T47D (cell line): ENCODE results near the gene GUCY1B1.

Experiments used
- DNase-seq, 2 experiments: peaks; one replicate each; pipeline versions ENCODE4 v3.0.0 to v3.0.0-alpha.2; 2011 to 2012; ENCODE audit warnings: low read depth in 1 of 2, low spot score in 1 of 2
- JUND ChIP-seq: IDR thresholded peaks from 2 replicates; pipeline ENCODE4 v1.6.1; 2012; ENCODE audit warnings: low read depth
- in situ Hi-C: cut with HindIII; loops from 2 replicates; pipeline ENCODE4 v1.10.0; 2016; ENCODE audit warnings: low sequenced_read_pairs, low pct_unique_long_range_greater_than_20kb

GUCY1B1 gene

GRCh38 chr4:155768370-155768769, 9.5 kb downstream of the GUCY1B1 start:
- DNase-seq: no peak
- TF ChIP-seq JUND: no peak
- in situ Hi-C loops: no loop called here

DNA sequence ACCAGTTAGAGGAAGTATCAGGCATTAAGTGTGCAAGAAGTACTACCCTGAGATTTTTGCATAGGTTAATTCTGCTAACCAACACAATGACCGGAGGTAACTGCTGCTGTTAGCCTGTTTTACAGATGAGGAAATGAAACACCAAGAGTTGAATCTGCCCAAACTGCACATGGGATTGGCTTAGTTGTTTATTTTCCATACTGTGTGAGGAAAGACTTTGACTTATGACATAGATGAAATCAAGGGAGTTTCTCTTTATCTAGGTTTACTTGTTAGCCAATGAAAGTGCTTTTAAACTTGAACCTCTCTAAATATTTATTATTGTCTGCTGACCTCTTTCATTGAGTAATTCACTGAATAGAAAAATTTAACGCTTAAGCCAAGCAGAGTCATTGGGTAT, 10.3 kb downstream of the GUCY1B1 start:
- in situ Hi-C loops: no loop called here
- DNase-seq: peak in 1 of 2 experiments; percentile 10
- TF ChIP-seq JUND: no peak

DNA sequence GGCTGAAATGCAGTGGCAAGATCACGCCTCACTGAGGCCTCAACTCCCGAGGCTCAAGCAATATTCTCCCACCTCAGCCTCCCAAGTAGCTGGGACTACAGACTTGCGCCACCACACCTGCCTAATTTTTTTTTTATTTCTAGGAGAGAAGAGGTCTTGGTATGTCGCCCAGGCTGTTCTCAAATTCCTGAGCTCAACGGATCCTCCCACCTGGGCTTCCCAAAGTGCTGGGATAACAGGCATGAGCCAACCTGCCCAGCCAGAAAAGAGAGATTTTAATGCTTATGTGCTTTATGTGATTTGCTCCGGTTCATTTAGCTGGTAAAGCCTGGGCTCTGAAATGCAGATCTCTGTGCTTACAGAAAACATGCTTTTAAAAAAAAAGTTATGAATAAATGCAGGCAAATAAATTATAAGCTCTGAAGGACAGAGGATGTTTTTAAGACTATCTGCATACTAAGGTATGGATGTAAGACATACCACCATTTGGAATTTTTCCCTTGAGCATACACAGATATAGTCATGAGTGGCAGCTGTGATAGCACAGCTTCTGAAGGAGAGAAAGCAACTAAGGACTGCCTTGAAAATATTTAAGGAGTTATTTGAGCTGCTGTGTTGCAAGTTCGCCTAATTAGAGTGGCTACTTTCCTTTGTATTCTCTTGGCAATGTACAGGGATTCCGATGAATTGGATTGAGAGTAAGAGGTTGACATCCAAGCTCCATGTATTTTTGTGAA, 13.8 kb downstream of the GUCY1B1 start:
- DNase-seq: no peak
- in situ Hi-C loops: no loop called here
- no peak for TF ChIP-seq JUND

GRCh38 chr4:155773196-155773800, 14.5 kb downstream of the GUCY1B1 start:
- no peak for TF ChIP-seq JUND
- DNase-seq: no peak
- in situ Hi-C loops: no loop called here

DNA sequence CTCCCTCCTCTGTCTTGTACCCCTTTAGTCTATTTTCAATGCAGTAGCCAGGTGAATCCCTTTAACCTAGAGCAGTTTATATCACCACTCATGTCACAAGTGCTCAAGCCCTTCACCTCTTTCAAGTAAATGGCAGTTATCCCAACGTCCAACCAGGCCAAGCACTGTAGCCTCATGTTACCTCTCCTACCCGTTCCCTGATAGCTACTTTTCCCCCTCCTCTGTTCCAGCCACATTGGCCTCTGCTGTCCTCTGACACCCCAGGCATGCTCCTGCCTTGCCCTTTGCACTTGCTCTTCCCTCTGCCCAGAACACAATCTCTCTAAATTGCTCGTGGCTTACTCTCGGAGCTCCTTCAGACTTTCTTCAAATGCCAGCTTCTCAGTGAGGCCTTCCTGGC, 15.2 kb downstream of the GUCY1B1 start:
- DNase-seq: no peak
- in situ Hi-C loops: no loop called here
- no peak for TF ChIP-seq JUND

DNA sequence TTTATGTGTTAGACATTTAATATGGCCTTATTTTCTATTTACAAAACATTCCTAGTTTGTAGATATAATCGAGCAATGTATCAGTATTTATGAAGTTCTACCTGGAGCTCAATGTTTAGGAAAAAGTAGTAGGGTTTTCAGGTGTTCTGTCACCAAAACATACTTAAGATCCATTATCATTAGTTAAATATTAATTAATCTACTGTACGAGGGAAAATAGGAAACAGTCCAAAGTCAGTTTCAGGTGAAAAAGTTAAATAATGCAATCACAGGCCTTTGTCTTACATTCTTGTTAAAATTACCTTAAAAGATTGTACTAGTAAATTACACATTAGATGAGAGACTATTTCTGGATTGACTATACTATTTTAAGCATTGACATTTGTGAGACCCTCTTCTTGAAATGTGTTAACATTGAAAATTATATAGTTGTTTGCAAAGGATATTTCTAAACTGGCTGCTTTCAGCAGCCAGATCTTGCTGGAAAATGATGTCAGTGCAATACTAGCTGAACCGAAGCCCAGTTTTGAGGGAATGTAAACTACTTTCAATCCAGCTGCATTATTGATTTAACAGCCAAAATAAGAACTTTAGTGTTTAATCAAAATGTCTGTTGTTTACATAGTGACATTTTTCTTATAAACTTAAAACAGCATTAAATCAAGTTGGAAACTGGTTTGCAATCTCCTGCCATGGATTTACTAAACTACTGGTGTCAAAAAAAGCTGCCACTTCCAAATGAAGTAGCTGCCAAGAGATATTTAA, 19.3 kb downstream of the GUCY1B1 start:
- no peak for TF ChIP-seq JUND
- in situ Hi-C loops: no loop called here

DNA sequence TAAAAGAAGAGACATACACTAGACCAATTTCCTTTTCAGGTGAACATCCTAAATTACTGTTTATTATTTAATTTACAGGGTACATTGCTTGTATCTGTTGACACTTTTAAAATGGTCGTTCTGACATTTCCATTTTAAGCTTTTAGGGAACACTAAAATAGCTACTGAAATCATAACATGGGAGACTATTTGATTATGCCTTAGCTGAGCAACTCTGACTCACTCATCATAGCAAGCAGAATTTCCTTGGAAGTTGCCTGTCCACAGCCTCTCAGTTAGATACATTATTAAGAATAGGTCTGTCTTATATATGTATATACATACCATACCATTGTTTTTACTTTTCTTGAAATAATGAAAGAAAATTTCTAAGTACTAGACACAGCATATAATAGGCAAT, 22.0 kb downstream of the GUCY1B1 start:
- TF ChIP-seq JUND: no peak
- no peak for DNase-seq

More for the DNA sequence above, 19.3 kb downstream of the GUCY1B1 start:
- no peak for DNase-seq

GRCh38 chr4:155781249-155781831, 22.5 kb downstream of the GUCY1B1 start:
- no peak for DNase-seq
- in situ Hi-C loops: no loop called here

More for the DNA sequence above, 22.0 kb downstream of the GUCY1B1 start:
- in situ Hi-C loops: no loop called here

DNA sequence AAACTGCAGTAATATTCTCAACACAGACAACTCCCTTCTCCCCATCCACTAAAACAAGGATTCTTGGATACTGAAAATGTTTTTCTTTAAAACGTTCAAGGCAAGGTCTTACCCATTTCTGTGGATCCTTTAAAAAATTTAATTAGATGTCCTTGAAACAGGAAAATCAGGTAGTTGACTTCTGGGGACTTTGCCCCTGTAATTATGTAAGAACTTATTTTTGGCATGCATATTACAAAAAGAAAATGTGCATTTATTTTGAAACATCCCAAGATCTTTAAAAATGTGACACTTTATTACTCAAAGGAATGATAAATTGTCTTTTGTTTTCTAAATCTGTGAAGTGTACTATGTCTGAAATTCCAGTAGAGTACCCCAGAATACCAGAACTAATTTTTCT, 25.8 kb downstream of the GUCY1B1 start:
- TF ChIP-seq JUND: no peak
- in situ Hi-C loops: no loop called here
- no peak for DNase-seq

More at GRCh38 chr4:155781249-155781831, 22.5 kb downstream of the GUCY1B1 start:
- no peak for TF ChIP-seq JUND

- in situ Hi-C loops: no loop called here
- TF ChIP-seq JUND: no peak
- DNase-seq: no peak
These were observed 27.0 kb downstream of the GUCY1B1 start for GRCh38 chr4:155785828-155786227.

DNA sequence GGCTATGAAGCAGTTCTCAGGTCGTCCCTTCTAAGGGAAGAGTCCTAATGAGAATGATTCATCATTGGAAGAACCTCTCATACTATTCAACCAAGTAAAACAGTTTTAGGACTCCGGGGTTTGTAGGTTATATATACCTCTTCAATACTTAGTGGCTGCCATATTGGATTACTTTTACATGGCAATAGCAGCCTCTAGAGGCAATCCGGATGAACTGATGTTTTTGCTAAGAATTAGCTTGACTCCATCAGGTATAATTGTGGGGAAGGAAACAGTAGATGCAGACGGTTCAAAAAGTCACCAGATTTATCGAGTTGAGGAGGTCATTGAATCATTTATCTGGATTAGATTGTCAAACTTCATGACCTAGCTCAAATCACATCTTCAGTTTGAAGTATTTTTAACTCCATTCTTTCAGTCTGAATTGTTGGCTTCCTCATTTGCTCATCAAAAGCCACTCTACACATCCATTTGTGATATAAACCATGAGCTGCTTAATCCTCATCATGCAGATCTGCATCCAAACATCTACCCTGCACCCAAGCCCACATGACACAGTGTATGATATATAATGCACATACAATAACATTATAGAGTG, 28.4 kb downstream of the GUCY1B1 start:
- TF ChIP-seq JUND: no peak
- peak in 1 of 2 experiments; percentile 77 for DNase-seq
- in situ Hi-C loops: no loop called here

DNA sequence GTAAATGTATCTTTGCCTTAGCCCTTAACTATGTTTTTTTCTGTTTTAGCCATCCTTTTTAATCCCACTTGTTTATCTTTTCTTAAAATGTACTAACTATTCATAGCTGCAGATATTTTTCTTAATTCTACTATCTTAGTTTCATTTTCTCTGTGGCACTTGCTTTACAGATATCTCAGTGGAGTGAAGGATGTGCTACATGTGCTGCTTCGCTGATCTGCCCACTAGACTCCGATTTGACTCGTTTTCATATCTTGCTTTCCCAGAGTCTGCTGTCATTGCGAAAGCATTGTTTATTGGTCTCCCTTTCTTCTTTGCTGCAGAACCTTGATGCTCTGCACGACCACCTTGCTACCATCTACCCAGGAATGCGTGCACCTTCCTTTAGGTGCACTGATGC, 30.6 kb downstream of the GUCY1B1 start:
- no peak for TF ChIP-seq JUND
- DNase-seq: no peak
- in situ Hi-C loops: no loop called here
